MM.1S (cell line): ENCODE data around the gene GDF3.

Experiments used
- DNase-seq: peaks from one replicate; pipeline ENCODE4 v3.0.0-alpha.2; 2015
- H2AFZ ChIP-seq: fragments of 300-600 bp; sonication (generic); 2 replicates; pipeline ENCODE4 v1.6.0; 2016; ENCODE audit warnings: antibody characterized with exemption, low read length
- H3F3A ChIP-seq: fragments of 300-600 bp; sonication (generic); 2 replicates; pipeline ENCODE4 v1.6.1; 2016; ENCODE audit warnings: mild to moderate bottlenecking, antibody characterized with exemption, low read length, moderate library complexity, mixed read lengths; ENCODE audit not compliant: insufficient read depth
- H3K27ac ChIP-seq: fragments of 300-600 bp; sonication (generic); 2 replicates; pipeline ENCODE4 v1.5.1; 2016; ENCODE audit warnings: mild to moderate bottlenecking, low read length
- H3K27me3 ChIP-seq: fragments of 300-600 bp; sonication (generic); replicated peaks from 2 replicates; pipeline ENCODE4 v1.6.0; 2016; ENCODE audit warnings: low read length; ENCODE audit not compliant: insufficient read depth
- H3K36me3 ChIP-seq: fragments of 300-600 bp; sonication (generic); replicated peaks from 2 replicates; pipeline ENCODE4 v1.6.1; 2016; ENCODE audit warnings: mild to moderate bottlenecking, low read length, mixed read lengths; ENCODE audit not compliant: insufficient read depth
- H3K4me1 ChIP-seq: fragments of 300-600 bp; sonication (generic); 2 replicates; pipeline ENCODE4 v1.6.1; 2016; ENCODE audit warnings: low read length, mixed read lengths
- H3K4me2 ChIP-seq: fragments of 300-600 bp; sonication (generic); 2 replicates; pipeline ENCODE4 v1.6.0; 2016; ENCODE audit warnings: low read depth, low read length
- H3K4me3 ChIP-seq: fragments of 300-600 bp; sonication (generic); 2 replicates; pipeline ENCODE4 v1.5.1; 2016; ENCODE audit warnings: low read length, mixed read lengths
- H3K79me2 ChIP-seq: fragments of 300-600 bp; sonication (generic); 2 replicates; pipeline ENCODE4 v1.6.1; 2016; ENCODE audit warnings: mixed run types, low read length, mixed read lengths
- H3K9ac ChIP-seq: fragments of 300-600 bp; sonication (generic); 2 replicates; pipeline ENCODE4 v1.6.1; 2016; ENCODE audit warnings: low read length, mixed read lengths
- H3K9me2 ChIP-seq: fragments of 300-600 bp; sonication (generic); replicated peaks from 2 replicates; pipeline ENCODE4 v1.6.1; 2016; ENCODE audit warnings: mild to moderate bottlenecking, low read length, mixed read lengths; ENCODE audit not compliant: insufficient read depth
- H3K9me3 ChIP-seq: fragments of 300-600 bp; sonication (generic); replicated peaks from 2 replicates; pipeline ENCODE4 v1.6.1; 2016; ENCODE audit warnings: mild to moderate bottlenecking, low read length, mixed read lengths; ENCODE audit not compliant: insufficient read depth
- H4K20me1 ChIP-seq: fragments of 300-600 bp; sonication (generic); 2 replicates; pipeline ENCODE4 v1.6.1; 2016; ENCODE audit warnings: mild to moderate bottlenecking, low read length, moderate library complexity, mixed read lengths; ENCODE audit not compliant: insufficient read depth
- CTCF ChIP-seq: fragments of 300-600 bp; sonication (generic); IDR thresholded peaks from 2 replicates; pipeline ENCODE4 v1.5.1; 2016; ENCODE audit warnings: antibody characterized with exemption, low read length, mixed read lengths
- EZH2 ChIP-seq: fragments of 300-600 bp; sonication (generic); optimal IDR thresholded peaks from 2 replicates; pipeline ENCODE3; 2017; ENCODE audit warnings: low read depth, mild to moderate bottlenecking, antibody characterized with exemption, low read length, mixed read lengths
- EZH2phosphoT487 ChIP-seq: fragments of 300-600 bp; sonication (generic); IDR thresholded peaks from 2 replicates; pipeline ENCODE4 v1.6.1; 2018; ENCODE audit warnings: antibody characterized with exemption, low read length

The GDF3 gene

GRCh38 chr12:7656121-7656520 is 39.5 kb downstream of the GDF3 start:
- H3K79me2 ChIP-seq, result no peaks in the 10 kb centered on the region
- no peak overlapping the region for H3K4me3 ChIP-seq
- no peak for DNase-seq
- H3F3A ChIP-seq, result no peaks in the 10 kb centered on the region
- no peak for TF ChIP-seq EZH2
- TF ChIP-seq EZH2phosphoT487, result no peak
- no peak for TF ChIP-seq CTCF
- no peak overlapping the region for H3K27ac ChIP-seq
- no peak overlapping the region for H3K4me2 ChIP-seq
- H3K9ac ChIP-seq, result no peak overlapping the region
- H3K27me3 ChIP-seq, result no peaks in the 10 kb centered on the region
- H3K9me2 ChIP-seq, result no peaks in the 10 kb centered on the region
- H3K9me3 ChIP-seq, result no peaks in the 10 kb centered on the region
- H3K4me1 ChIP-seq, result no peaks in the 10 kb centered on the region
- no peaks in the 10 kb centered on the region for H3K36me3 ChIP-seq
- no peak overlapping the region for H2AFZ ChIP-seq
- no peaks in the 10 kb centered on the region for H4K20me1 ChIP-seq

GRCh38 chr12:7650091-7650490 is 45.5 kb downstream of the GDF3 start:
- Histone ChIP-seq H3K4me3 (no peak overlapping the region), H3K4me1 (peaks cover 8% of the 10 kb centered on the region; the same call in 1 of the 2 replicates), H3K9me3 (no peaks in the 10 kb centered on the region), H3K4me2 (no peak overlapping the region), H3K9me2 (no peaks in the 10 kb centered on the region), H4K20me1 (no peaks in the 10 kb centered on the region), H3F3A (no peaks in the 10 kb centered on the region), H3K36me3 (no peaks in the 10 kb centered on the region), H3K79me2 (no peaks in the 10 kb centered on the region), H2AFZ (no peak overlapping the region), H3K27me3 (no peaks in the 10 kb centered on the region), H3K9ac (no peak overlapping the region), H3K27ac (no peak overlapping the region)
- no peak for TF ChIP-seq EZH2
- TF ChIP-seq EZH2phosphoT487, result no peak
- TF ChIP-seq CTCF, result no peak
- no peak for DNase-seq

GRCh38 chr12:7647071-7647470 is 48.5 kb downstream of the GDF3 start:
- Histone ChIP-seq H4K20me1 (no peaks in the 10 kb centered on the region), H3K9me2 (no peaks in the 10 kb centered on the region), H3K36me3 (no peaks in the 10 kb centered on the region), H3K9ac (no peak overlapping the region), H3K27me3 (no peaks in the 10 kb centered on the region), H3K4me3 (no peak overlapping the region), H3K9me3 (no peaks in the 10 kb centered on the region), H3K79me2 (no peaks in the 10 kb centered on the region), H2AFZ (no peak overlapping the region), H3K4me2 (no peak overlapping the region), H3K4me1 (peaks cover 8% of the 10 kb centered on the region; the same call in 1 of the 2 replicates), H3F3A (no peaks in the 10 kb centered on the region), H3K27ac (no peak overlapping the region)
- no peak for DNase-seq
- TF ChIP-seq EZH2 (no peak), CTCF (no peak), EZH2phosphoT487 (no peak)
